CD4-positive, alpha-beta T cell (primary cell): Measurements from ENCODE around the gene TIMELESS. TPM values are rescaled to one million over a fixed set of nuclear protein-coding genes. Genes with fewer than 3 reads are reported as not detected.

ENCODE experiments used
- ATAC-seq: fragments of 200-7000 bp; cut with Tn5 transposase; one replicate; pipeline ENCODE4 v1.10.0; 2022; ENCODE audit warnings: mild to moderate bottlenecking; ENCODE audit not compliant: poor library complexity
- CTCF ChIA-PET: fragments of 350-600 bp; sonication (Branson Sonifier 250); formaldehyde crosslinking; loops from one replicate; lab custom pipeline; 2021; ENCODE audit warnings: antibody characterized with exemption, inconsistent platforms; lab: Charles Lee
- POLR2A ChIA-PET: fragments of 350-600 bp; sonication (Branson Sonifier 250); formaldehyde crosslinking; loops from one replicate; lab custom pipeline; 2021; ENCODE audit warnings: antibody characterized with exemption, inconsistent platforms; lab: Charles Lee
- DNase-seq, 14 experiments: peaks; one replicate each; pipeline ENCODE4 v3.0.0-alpha.2; 2013 to 2020; ENCODE audit warnings: mixed read lengths in 2 of 14
- H3K27ac ChIP-seq, 2 donors: one replicate each; pipeline versions ENCODE4 v1.5.1 to v1.7.0; 2013; ENCODE audit warnings: low read length in 2 of 2, low read depth in 1 of 2, mild to moderate bottlenecking in 1 of 2
- H3K27me3 ChIP-seq, 2 experiments: 1 replicate in 1 of 2; 2 replicates in 1 of 2; pipeline versions ENCODE4 v1.6.1 to v1.7.0; 2013; ENCODE audit warnings: low read length in 2 of 2, control low read depth in 1 of 2, mild to moderate bottlenecking in 1 of 2, moderate library complexity in 1 of 2; ENCODE audit not compliant: insufficient read depth in 2 of 2, control insufficient read depth in 1 of 2
- H3K36me3 ChIP-seq: one replicate; pipeline ENCODE4 v1.6.1; 2013; ENCODE audit warnings: low read length, control low read depth; ENCODE audit not compliant: insufficient read depth
- H3K4me1 ChIP-seq: one replicate; pipeline ENCODE4 v1.6.1; 2013; ENCODE audit warnings: low read length, control low read depth; ENCODE audit not compliant: insufficient read depth
- H3K4me3 ChIP-seq: one replicate; pipeline ENCODE4 v1.5.1; 2013; ENCODE audit warnings: mild to moderate bottlenecking, low read length, moderate library complexity
- H3K9me3 ChIP-seq, 2 experiments: 1 replicate in 1 of 2; 2 replicates in 1 of 2; pipeline versions ENCODE4 v1.6.1 to v1.7.0; 2013; ENCODE audit warnings: low read length in 2 of 2, mild to moderate bottlenecking in 2 of 2, control low read depth in 1 of 2, moderate library complexity in 1 of 2; ENCODE audit not compliant: control insufficient read depth in 1 of 2, insufficient read depth in 1 of 2
- H3K27ac Mint-ChIP-seq: one replicate; pipeline ENCODE4 v1.8.0; 2020; ENCODE audit warnings: mixed read lengths
- H3K27me3 Mint-ChIP-seq: one replicate; pipeline ENCODE4 v1.8.0; 2021; ENCODE audit warnings: mixed read lengths
- H3K36me3 Mint-ChIP-seq: one replicate; pipeline ENCODE4 v1.8.0; 2021; ENCODE audit warnings: low read depth, mixed read lengths
- H3K4me1 Mint-ChIP-seq: one replicate; pipeline ENCODE4 v1.8.0; 2021; ENCODE audit warnings: low read depth, mixed read lengths
- H3K4me3 Mint-ChIP-seq: one replicate; pipeline ENCODE4 v1.8.0; 2020; ENCODE audit warnings: mild to moderate bottlenecking, mixed read lengths
- H3K9me3 Mint-ChIP-seq: one replicate; pipeline ENCODE4 v1.8.0; 2020; ENCODE audit warnings: mixed read lengths
- intact Hi-C, 2 experiments: fragments of 100-400 bp; cut with DNase I in 1 of 2; cut with micrococcal nuclease in 1 of 2; formaldehyde crosslinking; loops; one replicate each; pipeline versions ENCODE4 v1.15.1 to v1.9.0; 2023 to 2025; cut with DNase I, micrococcal nuclease
- total RNA-seq, 174 experiments: library from RNA in 2 of 174; stranded (reverse) in 2 of 174; gene quantifications; one replicate each; pipeline ENCODE4 v1.2.3 and lab custom pipeline; 2021 to 2026
- TF ChIP-seq, protein P1 (sequence below): fragments of 200-600 bp; IDR thresholded peaks from one replicate; pipeline ENCODE4 v1.8.0; 2022; ENCODE audit warnings: antibody characterized with exemption, mild to moderate bottlenecking

Gene TIMELESS
- total RNA-seq, 2 experiments from 2014 or later = 3.0 to 3.1 TPM

DNA sequence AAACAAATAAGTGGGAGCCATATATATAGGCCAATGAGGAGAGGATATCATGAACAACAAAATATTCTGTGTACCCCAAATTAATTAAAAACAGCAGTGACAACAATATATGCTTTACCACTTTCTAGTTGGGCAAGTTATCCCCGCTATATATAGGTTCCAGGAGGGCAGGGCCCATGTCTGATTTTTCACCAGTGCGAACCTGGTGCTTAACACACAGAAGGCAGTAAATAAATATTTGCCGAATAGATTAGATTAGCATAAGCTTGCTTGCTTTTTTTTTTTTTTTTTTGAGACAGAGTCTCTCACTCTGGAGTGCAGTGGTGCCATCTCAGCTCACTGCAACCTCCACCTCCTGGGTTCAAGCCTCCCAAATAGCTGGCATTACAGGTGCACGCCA is 8.6 kb upstream of the TIMELESS start:
- ChIA-PET POLR2A (interaction anchor here (0.6 to 0.9 kb wide), 2 partner anchors 19 to 98 kb away, joined by 3 read pairs; partner anchors contain the start of gene STAT2), CTCF (interaction anchor here (1.6 kb wide), 1 partner anchor 11 kb away, joined by 3 read pairs; the partner anchor contains the start of gene SPRYD4)
- TF ChIP-seq, protein P1, sequence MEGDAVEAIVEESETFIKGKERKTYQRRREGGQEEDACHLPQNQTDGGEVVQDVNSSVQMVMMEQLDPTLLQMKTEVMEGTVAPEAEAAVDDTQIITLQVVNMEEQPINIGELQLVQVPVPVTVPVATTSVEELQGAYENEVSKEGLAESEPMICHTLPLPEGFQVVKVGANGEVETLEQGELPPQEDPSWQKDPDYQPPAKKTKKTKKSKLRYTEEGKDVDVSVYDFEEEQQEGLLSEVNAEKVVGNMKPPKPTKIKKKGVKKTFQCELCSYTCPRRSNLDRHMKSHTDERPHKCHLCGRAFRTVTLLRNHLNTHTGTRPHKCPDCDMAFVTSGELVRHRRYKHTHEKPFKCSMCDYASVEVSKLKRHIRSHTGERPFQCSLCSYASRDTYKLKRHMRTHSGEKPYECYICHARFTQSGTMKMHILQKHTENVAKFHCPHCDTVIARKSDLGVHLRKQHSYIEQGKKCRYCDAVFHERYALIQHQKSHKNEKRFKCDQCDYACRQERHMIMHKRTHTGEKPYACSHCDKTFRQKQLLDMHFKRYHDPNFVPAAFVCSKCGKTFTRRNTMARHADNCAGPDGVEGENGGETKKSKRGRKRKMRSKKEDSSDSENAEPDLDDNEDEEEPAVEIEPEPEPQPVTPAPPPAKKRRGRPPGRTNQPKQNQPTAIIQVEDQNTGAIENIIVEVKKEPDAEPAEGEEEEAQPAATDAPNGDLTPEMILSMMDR = no peak
- H3K27me3 Mint-ChIP-seq = no peaks in the 10 kb centered on the region
- no peaks in the 10 kb centered on the region for H3K36me3 Mint-ChIP-seq
- DNase-seq (no peak), ATAC-seq (no peak)
- no peaks in the 10 kb centered on the region for H3K4me1 Mint-ChIP-seq
- intact Hi-C loops = no loop called here
- Histone ChIP-seq H3K4me3 (no peak overlapping the region), H3K27me3 (no peaks in the 10 kb centered on the region), H3K4me1 (no peaks in the 10 kb centered on the region), H3K27ac (no peak overlapping the region), H3K9me3 (no peaks in the 10 kb centered on the region), H3K36me3 (no peaks in the 10 kb centered on the region)
- H3K9me3 Mint-ChIP-seq = no peaks in the 10 kb centered on the region
- no peak overlapping the region for H3K27ac Mint-ChIP-seq
- H3K4me3 Mint-ChIP-seq = no peak overlapping the region

DNA sequence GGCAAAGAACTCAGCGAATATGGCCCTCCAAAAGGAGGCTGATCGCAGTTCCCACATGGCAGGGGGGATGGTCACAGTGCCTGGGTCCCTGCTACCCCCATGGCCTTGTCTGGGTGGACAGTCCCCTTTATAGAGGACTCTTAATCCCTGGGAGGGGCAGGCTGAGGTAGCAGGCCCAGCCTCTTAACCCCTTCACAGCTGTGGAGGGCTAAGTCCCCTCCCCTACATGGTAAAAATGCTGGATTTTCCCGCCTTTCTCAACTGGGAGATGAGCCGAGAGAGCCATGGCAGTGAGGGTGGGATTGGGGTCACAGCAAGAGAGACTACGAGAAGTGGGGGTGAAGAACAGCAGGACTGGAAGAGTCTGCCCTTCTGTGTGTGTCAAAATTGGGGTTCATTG is 5.3 kb upstream of the TIMELESS start, which contains the start of gene MIP:
TSS of gene MIP (minus strand) at position 101 of the 400 bp plus-strand sequence. CDS start at position 57, 44 bp downstream.
- ATAC-seq (no peak), DNase-seq (no peak)
- no peak within 1 kb of the TSS for H3K27ac Mint-ChIP-seq

DNA sequence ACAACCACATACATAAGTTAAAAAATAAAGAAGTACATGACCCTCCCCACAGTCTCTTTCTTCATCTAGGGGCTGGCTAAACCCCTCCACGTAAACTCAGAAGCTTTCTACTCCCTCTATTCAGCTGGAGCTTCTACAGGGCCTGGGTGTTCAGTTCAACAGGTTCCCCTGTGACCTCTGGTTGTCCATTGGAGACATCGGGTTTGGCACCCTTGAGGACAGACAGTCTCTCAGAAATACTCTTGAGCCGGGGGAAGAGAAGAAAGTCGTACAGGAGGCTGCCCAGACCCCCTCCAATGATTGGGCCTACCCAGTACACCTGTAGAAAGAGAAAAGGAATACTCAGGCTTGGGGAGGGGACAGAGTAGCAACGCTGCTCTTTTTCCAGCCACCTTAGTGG is 1.9 kb upstream of the TIMELESS start:
- DNase-seq = no peak
- peaks cover 12% of the 10 kb centered on the region for H3K4me1 ChIP-seq
- ChIA-PET CTCF (no interaction called here), POLR2A (no interaction called here)
- Mint-ChIP-seq H3K27me3 (no peaks in the 10 kb centered on the region), H3K36me3 (peaks cover 5% of the 10 kb centered on the region), H3K9me3 (no peaks in the 10 kb centered on the region), H3K4me1 (peaks cover 21% of the 10 kb centered on the region), H3K27ac (no peak overlapping the region), H3K4me3 (no peak overlapping the region)
- no peak for ATAC-seq
- intact Hi-C loops = no loop called here
- no peak overlapping the region for H3K4me3 ChIP-seq
- no peaks in the 10 kb centered on the region for H3K36me3 ChIP-seq
- no peak overlapping the region for H3K27ac ChIP-seq
- TF ChIP-seq, protein P1 = no peak
- H3K27me3 ChIP-seq = no peaks in the 10 kb centered on the region
- H3K9me3 ChIP-seq = no peaks in the 10 kb centered on the region

More for the DNA sequence above, 5.3 kb upstream of the TIMELESS start, which contains the start of gene MIP:
- Histone ChIP-seq H3K36me3 (no peaks in the 10 kb centered on the region), H3K4me3 (no peak within 1 kb of the TSS), H3K9me3 (no peaks in the 10 kb centered on the region), H3K27me3 (no peaks in the 10 kb centered on the region), H3K27ac (no peak within 1 kb of the TSS), H3K4me1 (peaks cover 4% of the 10 kb centered on the region)
- no peak within 1 kb of the TSS for H3K4me3 Mint-ChIP-seq
- TF ChIP-seq, protein P1 = no peak
- CTCF ChIA-PET = no interaction called here
- peaks cover 7% of the 10 kb centered on the region for H3K4me1 Mint-ChIP-seq
- intact Hi-C loops = no loop called here
- POLR2A ChIA-PET = interaction anchor here (1.4 kb wide), 1 partner anchor 10 kb away, joined by 5 read pairs; no protein-coding TSS in a partner anchor
- H3K27me3 Mint-ChIP-seq = no peaks in the 10 kb centered on the region
- no peaks in the 10 kb centered on the region for H3K36me3 Mint-ChIP-seq
- H3K9me3 Mint-ChIP-seq = no peaks in the 10 kb centered on the region
